Fibroblast of lung (primary cell): ENCODE data around the gene ZER1. TPM values are rescaled to one million over a fixed set of nuclear protein-coding genes. Genes with fewer than 3 reads are reported as not detected.

Experiments used
- DNase-seq, 2 donors: peaks; one replicate each; pipeline versions ENCODE4 v3.0.0 to v3.0.0-alpha.2; 2010; ENCODE audit warnings: low read depth in 2 of 2
- H2AFZ ChIP-seq: 2 replicates; pipeline ENCODE4 v1.5.1; 2012; ENCODE audit warnings: low read length, control low read depth, inconsistent platforms
- H3K27ac ChIP-seq: 2 replicates; pipeline ENCODE4 v1.5.1; 2011; ENCODE audit warnings: low read length, control low read depth; ENCODE audit not compliant: insufficient read depth
- H3K27me3 ChIP-seq: 2 replicates; pipeline ENCODE4 v1.5.1; 2011; ENCODE audit warnings: mild to moderate bottlenecking, low read length; ENCODE audit not compliant: control insufficient read depth, insufficient read depth
- H3K36me3 ChIP-seq: 2 replicates; pipeline ENCODE4 v1.5.1; 2011; ENCODE audit warnings: low read length; ENCODE audit not compliant: control insufficient read depth, insufficient read depth
- H3K4me1 ChIP-seq: 2 replicates; pipeline ENCODE4 v1.5.1; 2011; ENCODE audit warnings: low read length; ENCODE audit not compliant: control insufficient read depth, insufficient read depth; ENCODE audit errors: extremely low read depth
- H3K4me2 ChIP-seq: 2 replicates; pipeline ENCODE4 v1.5.1; 2011; ENCODE audit warnings: low read length, control low read depth; ENCODE audit not compliant: insufficient read depth; ENCODE audit errors: extremely low read depth
- H3K4me3 ChIP-seq, 4 experiments: fragments of 200-600 bp in 1 of 4; sonication (generic) in 1 of 4; replicated peaks in 1 of 4; 2 replicates each; pipeline ENCODE4 v1.5.1; 2011 to 2016; ENCODE audit warnings: low read length in 4 of 4, low read depth in 3 of 4, mild to moderate bottlenecking in 3 of 4, control low read depth in 2 of 4, inconsistent platforms in 1 of 4, mixed read lengths in 1 of 4; ENCODE audit not compliant: insufficient read depth in 1 of 4; ENCODE audit errors: control extremely low read depth in 1 of 4
- H3K79me2 ChIP-seq: 2 replicates; pipeline ENCODE4 v1.5.1; 2012; ENCODE audit warnings: mild to moderate bottlenecking, low read length, inconsistent platforms; ENCODE audit not compliant: control insufficient read depth, insufficient read depth
- H3K9ac ChIP-seq: 2 replicates; pipeline ENCODE4 v1.5.1; 2011; ENCODE audit warnings: mild to moderate bottlenecking, low read length, control low read depth; ENCODE audit not compliant: insufficient read depth
- H3K9me3 ChIP-seq: 2 replicates; pipeline ENCODE4 v1.5.1; 2012; ENCODE audit warnings: low read depth, low read length; ENCODE audit not compliant: control insufficient read depth, insufficient read depth
- H4K20me1 ChIP-seq: 2 replicates; pipeline ENCODE4 v1.5.1; 2011; ENCODE audit warnings: low read length; ENCODE audit not compliant: control insufficient read depth, insufficient read depth; ENCODE audit errors: extremely low read depth
- EZH2 ChIP-seq: IDR thresholded peaks from 2 replicates; pipeline ENCODE4 v1.5.1; 2012; ENCODE audit warnings: low read length, control low read depth, mild to moderate bottlenecking; ENCODE audit errors: missing control alignments
- polyA plus RNA-seq, 2 donors: library from polyadenylated mRNA; depleted of rRNA in 1 of 2; stranded (reverse) in 1 of 2; unstranded in 1 of 2; fragments of >200 nt; gene quantifications; 2 replicates each; pipeline ENCODE4 v1.2.1, GENCODE V29; 2011 to 2012; ENCODE audit warnings: missing spikeins in 1 of 2
- total RNA-seq: library from RNA; depleted of rRNA; stranded (reverse); fragments of >200 nt; gene quantifications from 2 replicates; pipeline ENCODE4 v1.2.1, GENCODE V29; 2014
- TF ChIP-seq, protein P1 (sequence below), 2 donors: IDR thresholded peaks in 1 of 2; conservative IDR thresholded peaks in 1 of 2; 1 replicate in 1 of 2; 2 replicates in 1 of 2; pipeline ENCODE4 v1.5.1; 2011 to 2012; ENCODE audit warnings: low read length in 2 of 2, control low read depth in 1 of 2, inconsistent platforms in 1 of 2, low read depth in 1 of 2, mild to moderate bottlenecking in 1 of 2

The ZER1 gene
- total and polyA plus RNA-seq, 2 donors (not counting 1 experiment from before 2014, with no cell fraction given) = 21.5 to 26.3 TPM

DNA sequence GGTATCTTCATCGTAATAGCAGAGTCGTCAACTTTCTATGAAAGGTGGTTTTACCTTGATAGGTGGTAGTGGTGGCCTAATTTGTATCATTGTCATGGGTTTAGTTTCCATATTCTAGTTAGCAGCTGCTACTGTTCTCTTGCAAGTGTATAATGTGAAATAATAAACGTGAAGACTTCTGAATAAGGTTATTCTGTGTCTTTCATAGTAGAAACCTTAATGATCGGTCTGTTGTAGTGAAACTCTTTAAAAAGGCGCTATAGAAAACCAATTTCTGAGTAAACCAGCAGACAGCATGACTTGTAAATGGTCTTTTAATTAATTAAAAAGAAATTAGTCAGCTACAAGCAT lies 81.1 kb downstream of the ZER1 start:
- no peak overlapping the region for H2AFZ ChIP-seq
- H3K9ac ChIP-seq = peak overlapping the region; percentile 73
- peaks cover 8% of the 10 kb centered on the region for H3K36me3 ChIP-seq
- DNase-seq = no peak
- peak overlapping the region; percentile 74 for H3K27ac ChIP-seq
- H3K27me3 ChIP-seq = no peaks in the 10 kb centered on the region
- peaks cover 5% of the 10 kb centered on the region for H4K20me1 ChIP-seq
- H3K4me3 ChIP-seq = peak overlapping the region; percentile 83 to 97 (median 92)
- no peaks in the 10 kb centered on the region for H3K4me1 ChIP-seq
- H3K4me2 ChIP-seq = peak overlapping the region; percentile 71
- TF ChIP-seq EZH2 = no peak
- TF ChIP-seq, protein P1, sequence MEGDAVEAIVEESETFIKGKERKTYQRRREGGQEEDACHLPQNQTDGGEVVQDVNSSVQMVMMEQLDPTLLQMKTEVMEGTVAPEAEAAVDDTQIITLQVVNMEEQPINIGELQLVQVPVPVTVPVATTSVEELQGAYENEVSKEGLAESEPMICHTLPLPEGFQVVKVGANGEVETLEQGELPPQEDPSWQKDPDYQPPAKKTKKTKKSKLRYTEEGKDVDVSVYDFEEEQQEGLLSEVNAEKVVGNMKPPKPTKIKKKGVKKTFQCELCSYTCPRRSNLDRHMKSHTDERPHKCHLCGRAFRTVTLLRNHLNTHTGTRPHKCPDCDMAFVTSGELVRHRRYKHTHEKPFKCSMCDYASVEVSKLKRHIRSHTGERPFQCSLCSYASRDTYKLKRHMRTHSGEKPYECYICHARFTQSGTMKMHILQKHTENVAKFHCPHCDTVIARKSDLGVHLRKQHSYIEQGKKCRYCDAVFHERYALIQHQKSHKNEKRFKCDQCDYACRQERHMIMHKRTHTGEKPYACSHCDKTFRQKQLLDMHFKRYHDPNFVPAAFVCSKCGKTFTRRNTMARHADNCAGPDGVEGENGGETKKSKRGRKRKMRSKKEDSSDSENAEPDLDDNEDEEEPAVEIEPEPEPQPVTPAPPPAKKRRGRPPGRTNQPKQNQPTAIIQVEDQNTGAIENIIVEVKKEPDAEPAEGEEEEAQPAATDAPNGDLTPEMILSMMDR (conservative IDR thresholded peaks at IDR 0.05 in 1 of 2, IDR thresholded peaks at IDR 0.05 in 1 of 2; ENCODE audit: low read depth in 1 of 2, low read length in 2 of 2) = no peak
- no peaks in the 10 kb centered on the region for H3K9me3 ChIP-seq
- H3K79me2 ChIP-seq = peaks cover 34% of the 10 kb centered on the region

- Histone ChIP-seq H3K27me3 (no peaks in the 10 kb centered on the region), H3K4me1 (peaks cover 5% of the 10 kb centered on the region), H3K27ac (peak overlapping the region; percentile 74), H3K36me3 (peaks cover 7% of the 10 kb centered on the region), H4K20me1 (peaks cover 5% of the 10 kb centered on the region), H3K9ac (peak overlapping the region; percentile 73), H3K4me3 (peak overlapping the region; percentile 83 to 97 (median 92)), H3K79me2 (peaks cover 34% of the 10 kb centered on the region), H2AFZ (no peak overlapping the region), H3K4me2 (peak overlapping the region; percentile 71), H3K9me3 (no peaks in the 10 kb centered on the region)
- TF ChIP-seq, protein P1 (conservative IDR thresholded peaks at IDR 0.05 in 1 of 2, IDR thresholded peaks at IDR 0.05 in 1 of 2; ENCODE audit: low read depth in 1 of 2, low read length in 2 of 2) = no peak
- no peak for TF ChIP-seq EZH2
- peak; percentile 53 to 59 for DNase-seq
Measured at GRCh38 chr9:128689820-128690683, 81.7 kb downstream of the ZER1 start.

- Histone ChIP-seq H3K27me3 (no peaks in the 10 kb centered on the region), H3K27ac (peak overlapping the region; percentile 46), H3K9ac (peak overlapping the region; percentile 68), H4K20me1 (peaks cover 5% of the 10 kb centered on the region), H3K79me2 (peaks cover 37% of the 10 kb centered on the region), H3K9me3 (no peaks in the 10 kb centered on the region), H2AFZ (no peak overlapping the region), H3K36me3 (peaks cover 5% of the 10 kb centered on the region), H3K4me1 (peaks cover 12% of the 10 kb centered on the region), H3K4me2 (no peak overlapping the region), H3K4me3 (peak overlapping the region in 3 of 4 experiments; percentile 27 to 58 (median 46))
- TF ChIP-seq, protein P1 (conservative IDR thresholded peaks at IDR 0.05 in 1 of 2, IDR thresholded peaks at IDR 0.05 in 1 of 2; ENCODE audit: low read depth in 1 of 2, low read length in 2 of 2) = no peak
- no peak for TF ChIP-seq EZH2
- peak in 1 of 2 donors; percentile 44 for DNase-seq
Measured at GRCh38 chr9:128689293-128689774, 82.4 kb downstream of the ZER1 start.
